Mucosa of rectum (tissue), 2 donors: ENCODE data around the gene ANKH.
"Not testable (repeated sequence)": the region's sequence is repeated elsewhere in the genome, so short reads cannot be mapped to it uniquely, and the experiment has no call there.

Experiments
- H3K27ac ChIP-seq, 2 donors: one replicate each; pipeline ENCODE4 v1.7.0; 2013; ENCODE audit warnings: inconsistent platforms in 2 of 2, low read depth in 2 of 2, low read length in 2 of 2
- H3K27me3 ChIP-seq, 2 donors: one replicate each; pipeline ENCODE4 v1.7.0; 2013; ENCODE audit warnings: low read length in 2 of 2; ENCODE audit not compliant: control insufficient read depth in 2 of 2, insufficient read depth in 2 of 2
- H3K36me3 ChIP-seq, 2 donors: one replicate each; pipeline ENCODE4 v1.7.0; 2013; ENCODE audit warnings: low read length in 2 of 2; ENCODE audit not compliant: control insufficient read depth in 2 of 2, insufficient read depth in 2 of 2
- H3K4me1 ChIP-seq, 2 donors: one replicate each; pipeline ENCODE4 v1.7.0; 2013; ENCODE audit warnings: low read length in 2 of 2, mild to moderate bottlenecking in 1 of 2; ENCODE audit not compliant: control insufficient read depth in 2 of 2, insufficient read depth in 2 of 2
- H3K4me3 ChIP-seq, 2 donors: one replicate each; pipeline ENCODE4 v1.7.0; 2013; ENCODE audit warnings: low read length in 2 of 2
- H3K9ac ChIP-seq, 2 donors: one replicate each; pipeline ENCODE4 v1.7.0; 2013; ENCODE audit warnings: low read length in 2 of 2, low read depth in 1 of 2, mild to moderate bottlenecking in 1 of 2
- H3K9me3 ChIP-seq, 2 donors: one replicate each; pipeline ENCODE4 v1.7.0; 2013; ENCODE audit warnings: low read length in 2 of 2; ENCODE audit not compliant: control insufficient read depth in 2 of 2
- donor health status: healthy.
- donor health status: Normal muscosa, but diverticular disease.

ANKH gene

DNA sequence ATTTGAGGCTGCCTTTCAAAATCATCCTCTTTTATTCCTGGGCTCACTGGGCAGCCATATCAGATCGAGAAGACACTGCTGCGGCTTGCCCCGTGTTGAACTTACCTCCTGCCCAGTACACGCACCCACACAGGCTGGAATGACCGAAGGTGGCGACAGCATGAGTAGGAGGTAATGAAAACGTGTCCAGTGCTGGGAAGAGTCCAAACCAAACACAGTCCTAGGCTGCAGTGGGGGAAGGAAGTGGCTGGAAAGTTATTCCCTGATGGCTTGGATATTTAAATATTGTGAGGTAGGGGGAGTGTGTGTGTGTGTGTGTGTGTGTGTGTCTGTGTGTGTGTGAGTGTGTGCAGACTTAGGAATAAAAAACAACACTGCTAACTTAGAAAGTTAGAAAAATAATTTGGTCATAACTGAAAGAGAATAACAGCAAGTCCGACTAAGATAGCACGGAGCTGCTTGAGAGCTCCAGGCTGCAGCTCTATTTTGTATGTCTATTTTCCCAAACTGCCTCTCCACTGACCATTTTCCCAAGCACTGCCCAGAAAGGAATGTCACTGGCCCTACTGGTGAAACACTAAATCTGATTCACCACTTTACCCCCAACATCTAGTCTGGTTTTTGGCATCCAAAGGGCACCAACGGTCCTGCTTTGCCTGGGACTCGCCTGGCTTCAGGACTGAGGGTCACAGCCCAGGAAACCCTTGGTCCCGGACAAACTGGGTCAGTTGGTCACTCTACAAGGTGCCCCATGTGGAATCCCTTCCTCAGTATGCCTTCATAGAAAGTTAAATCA lies 41.2 kb downstream of the ANKH start:
- H3K4me3 ChIP-seq, result no peak overlapping the region
- no peaks in the 10 kb centered on the region for H3K9me3 ChIP-seq
- no peaks in the 10 kb centered on the region for H3K4me1 ChIP-seq
- no peak overlapping the region for H3K9ac ChIP-seq
- no peak overlapping the region for H3K27ac ChIP-seq
- no peaks in the 10 kb centered on the region for H3K27me3 ChIP-seq
- no peaks in the 10 kb centered on the region for H3K36me3 ChIP-seq

DNA sequence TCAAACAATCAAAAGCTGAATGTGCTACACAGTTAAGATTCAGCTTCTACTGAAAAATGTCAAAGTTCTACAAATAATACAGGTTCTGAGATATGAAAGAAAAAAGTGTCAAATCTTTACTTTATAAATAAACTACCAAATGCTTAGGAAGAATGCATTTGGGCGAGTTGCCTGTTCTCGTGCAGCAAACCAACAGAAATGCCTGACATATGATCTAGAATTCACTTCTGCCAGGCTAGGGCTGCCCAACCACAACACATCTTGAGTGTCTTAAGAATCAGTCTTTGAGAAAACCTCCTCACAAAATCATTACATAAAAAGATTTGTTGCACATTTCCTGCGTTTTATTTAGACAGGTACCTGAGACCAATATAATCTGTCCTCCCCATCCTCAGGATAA lies 42.2 kb downstream of the ANKH start:
- Histone ChIP-seq H3K36me3 (no peaks in the 10 kb centered on the region), H3K9me3 (no peaks in the 10 kb centered on the region), H3K27ac (no peak overlapping the region), H3K27me3 (no peaks in the 10 kb centered on the region), H3K4me3 (no peak overlapping the region), H3K4me1 (no peaks in the 10 kb centered on the region), H3K9ac (no peak overlapping the region)

DNA sequence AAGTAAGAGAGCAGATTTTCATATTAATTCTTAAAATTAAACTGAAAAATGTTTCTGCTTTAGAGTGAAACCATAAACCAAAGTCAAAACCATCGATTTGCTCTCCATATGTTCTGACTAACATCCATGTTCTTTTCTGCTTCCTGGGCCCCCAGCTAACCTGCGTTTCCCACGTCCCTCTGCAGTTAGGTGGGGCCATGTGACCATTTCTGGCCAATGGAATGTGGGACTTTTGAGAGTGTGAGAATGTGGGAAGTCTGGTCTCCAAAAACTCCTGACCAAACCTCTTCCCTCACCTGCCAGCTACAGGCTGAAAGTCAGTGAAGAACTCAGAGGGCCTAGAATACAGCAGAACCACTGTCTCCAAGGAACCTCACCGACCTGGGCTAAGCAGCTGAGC lies 44.9 kb downstream of the ANKH start:
- H3K4me1 ChIP-seq, result no peaks in the 10 kb centered on the region

DNA sequence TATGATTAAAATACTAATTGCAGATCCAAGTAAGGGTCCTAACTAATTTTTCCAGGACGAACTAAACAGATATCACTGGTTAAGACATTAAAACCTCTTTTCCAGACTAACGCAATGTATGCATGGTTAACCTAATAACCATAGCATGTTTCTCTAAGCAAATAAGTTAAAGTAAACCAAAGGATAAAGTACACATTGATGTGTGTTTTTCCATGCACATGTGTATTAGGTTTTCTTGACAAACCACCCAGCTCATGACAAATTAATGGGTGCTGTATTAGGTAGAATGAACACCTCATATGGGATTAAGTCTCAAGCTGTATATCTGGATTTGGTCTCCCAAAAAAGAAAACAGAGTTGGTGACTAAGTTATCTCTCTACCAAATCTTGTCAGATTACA lies 45.6 kb downstream of the ANKH start:
- Histone ChIP-seq H3K9me3 (no peaks in the 10 kb centered on the region), H3K36me3 (no peaks in the 10 kb centered on the region), H3K4me3 (no peak overlapping the region), H3K9ac (no peak overlapping the region), H3K27ac (no peak overlapping the region), H3K27me3 (no peaks in the 10 kb centered on the region), H3K4me1 (no peaks in the 10 kb centered on the region)

More for the DNA sequence above, 44.9 kb downstream of the ANKH start:
- Histone ChIP-seq H3K36me3 (no peaks in the 10 kb centered on the region), H3K27me3 (no peaks in the 10 kb centered on the region), H3K27ac (no peak overlapping the region), H3K4me3 (no peak overlapping the region), H3K9ac (no peak overlapping the region), H3K9me3 (no peaks in the 10 kb centered on the region)

DNA sequence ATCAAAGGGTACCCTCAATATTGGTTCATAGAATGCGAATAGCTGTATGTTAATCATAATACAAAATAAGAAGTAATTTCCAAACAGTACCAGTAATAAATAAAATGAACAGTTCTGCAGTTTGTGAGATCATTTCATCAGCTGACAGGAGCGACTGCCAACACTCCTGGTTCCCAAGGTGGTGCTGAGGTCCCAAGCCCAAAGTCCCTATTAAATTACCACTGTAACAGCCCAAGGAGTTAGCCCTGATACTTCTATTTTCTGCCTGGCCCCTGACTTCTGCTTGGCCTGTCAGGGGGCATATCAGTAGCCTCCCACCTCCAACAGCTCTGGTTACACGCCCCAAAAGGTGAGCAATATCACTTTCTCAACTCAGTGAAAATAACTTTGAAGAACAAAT lies 47.1 kb downstream of the ANKH start:
- H3K9ac ChIP-seq, result no peak overlapping the region
- H3K4me1 ChIP-seq, result no peaks in the 10 kb centered on the region
- H3K27ac ChIP-seq, result no peak overlapping the region
- H3K4me3 ChIP-seq, result no peak overlapping the region
- H3K27me3 ChIP-seq, result no peaks in the 10 kb centered on the region
- no peaks in the 10 kb centered on the region for H3K36me3 ChIP-seq
- H3K9me3 ChIP-seq, result no peaks in the 10 kb centered on the region

- H3K9me3 ChIP-seq, result no peaks in the 10 kb centered on the region
- no peak overlapping the region for H3K4me3 ChIP-seq
- no peaks in the 10 kb centered on the region for H3K27me3 ChIP-seq
- H3K27ac ChIP-seq, result no peak overlapping the region
- H3K36me3 ChIP-seq, result no peaks in the 10 kb centered on the region
- H3K9ac ChIP-seq, result no peak overlapping the region
- no peaks in the 10 kb centered on the region for H3K4me1 ChIP-seq
Observed at GRCh38 chr5:14821100-14821845, 50.3 kb downstream of the ANKH start.

DNA sequence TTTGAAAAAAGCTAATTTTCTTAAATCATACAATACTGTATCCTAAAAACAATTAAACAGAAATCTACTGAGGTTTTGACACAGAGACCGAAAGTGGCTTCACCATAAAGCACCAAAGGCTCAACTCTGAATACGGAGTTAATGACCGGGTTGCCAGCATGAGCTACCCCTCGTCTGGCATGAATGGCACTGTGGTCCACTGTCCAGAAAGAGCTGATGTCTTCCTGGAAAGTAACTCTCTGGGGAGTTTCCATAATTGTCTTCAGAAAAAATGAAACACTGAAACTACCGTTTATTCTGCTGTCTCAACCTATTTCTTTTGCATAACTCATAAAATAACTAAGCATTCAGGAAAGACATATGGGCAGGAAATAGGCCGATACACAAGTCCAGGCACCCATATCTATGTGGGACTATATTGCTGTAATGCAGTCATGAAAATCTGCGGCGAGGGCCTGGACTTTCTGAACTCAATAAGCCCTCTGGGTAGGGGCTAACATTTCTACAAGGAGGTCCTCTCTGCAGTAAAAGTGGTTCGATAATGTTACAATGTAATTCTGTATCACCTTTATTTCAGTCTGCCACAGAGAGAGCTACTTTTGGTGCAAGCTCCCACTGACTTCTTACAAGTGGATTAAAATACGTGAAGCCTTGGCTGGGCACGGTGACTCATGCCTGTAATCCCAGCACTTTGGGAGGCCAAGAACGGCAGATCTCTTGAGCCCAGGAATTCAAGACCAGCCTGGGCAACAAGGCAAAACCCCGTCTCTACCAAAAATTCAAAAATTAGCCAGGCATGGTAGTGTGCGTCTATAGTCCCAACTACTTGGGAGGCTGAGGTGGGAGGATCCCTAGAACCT lies 52.4 kb downstream of the ANKH start:
- no peak overlapping the region for H3K27ac ChIP-seq
- H3K27me3 ChIP-seq, result no peaks in the 10 kb centered on the region
- no peak overlapping the region for H3K4me3 ChIP-seq
- no peaks in the 10 kb centered on the region for H3K4me1 ChIP-seq
- no peaks in the 10 kb centered on the region for H3K36me3 ChIP-seq
- H3K9me3 ChIP-seq, result no peaks in the 10 kb centered on the region
- H3K9ac ChIP-seq, result no peak overlapping the region

DNA sequence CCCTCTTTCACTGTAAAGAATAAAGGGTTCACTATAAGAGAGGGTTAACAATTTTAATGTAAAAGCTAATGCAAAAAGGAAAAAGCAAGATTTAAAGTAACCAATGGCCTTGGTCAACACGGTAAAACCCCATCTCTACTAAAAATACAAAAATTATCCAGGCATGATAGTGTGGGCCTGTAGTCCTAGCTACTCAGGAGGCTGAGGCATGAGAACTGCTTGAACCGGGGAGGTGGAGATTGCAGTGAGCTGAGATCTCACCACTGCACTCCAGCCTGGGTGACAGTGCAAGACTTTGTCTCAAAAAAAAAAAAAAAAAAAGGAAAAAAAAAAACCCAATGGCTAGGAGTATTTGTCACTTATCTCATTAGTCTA lies 53.8 kb downstream of the ANKH start:
- not testable (repeated sequence) for H3K4me1 ChIP-seq, H3K9ac ChIP-seq, H3K9me3 ChIP-seq, H3K36me3 ChIP-seq, H3K4me3 ChIP-seq, H3K27me3 ChIP-seq, H3K27ac ChIP-seq

GRCh38 chr5:14816999-14817761 lies 54.4 kb downstream of the ANKH start:
- no peak overlapping the region for H3K27ac ChIP-seq
- no peak overlapping the region for H3K9ac ChIP-seq
- no peaks in the 10 kb centered on the region for H3K36me3 ChIP-seq
- H3K27me3 ChIP-seq, result no peaks in the 10 kb centered on the region
- H3K9me3 ChIP-seq, result no peaks in the 10 kb centered on the region
- no peak overlapping the region for H3K4me3 ChIP-seq
- no peaks in the 10 kb centered on the region for H3K4me1 ChIP-seq
